Measurements from ENCODE around the gene SLC2A6.

GRCh38 chr9:133524679-133525228, 45.9 kb upstream of the SLC2A6 start, which contains the start of gene MYMK:
- TF ChIP-seq CTCF (IDR thresholded peaks at IDR 0.05; ENCODE audit: insufficient read depth, low read length) (no peak), GABPA (IDR thresholded peaks at IDR 0.05; ENCODE audit: low read depth) (no peak)

Measured in HL-60 (cell line).